HEK293 (cell line): ENCODE measurements around the gene AFF3.

ENCODE experiments used
- CTCF ChIP-seq: fragments of 450-650 bp; formaldehyde crosslinking; IDR thresholded peaks from 2 replicates; pipeline ENCODE4 v1.5.1; 2016; ENCODE audit warnings: missing biosample characterization, missing genetic modification characterization
- SETDB1 ChIP-seq: IDR thresholded peaks from one replicate; pipeline ENCODE4 v1.6.1; 2017; ENCODE audit warnings: mild to moderate bottlenecking, low read length, moderate library complexity, mixed read lengths; ENCODE audit not compliant: insufficient read length
- ZNF121 ChIP-seq: fragments of 450-650 bp; formaldehyde crosslinking; IDR thresholded peaks from 2 replicates; pipeline ENCODE4 v1.5.1; 2016; ENCODE audit warnings: missing biosample characterization, missing genetic modification characterization
- ZNF138 ChIP-seq: fragments of 450-650 bp; formaldehyde crosslinking; IDR thresholded peaks from 2 replicates; pipeline ENCODE4 v1.5.1; 2016; ENCODE audit warnings: missing biosample characterization, missing genetic modification characterization, borderline replicate concordance
- ZNF169 ChIP-seq: fragments of 450-650 bp; formaldehyde crosslinking; IDR thresholded peaks from 2 replicates; pipeline ENCODE4 v1.5.1; 2016; ENCODE audit warnings: missing biosample characterization, missing genetic modification characterization
- ZNF18 ChIP-seq: fragments of 450-650 bp; formaldehyde crosslinking; IDR thresholded peaks from 2 replicates; pipeline ENCODE4 v1.5.1; 2016; ENCODE audit warnings: missing biosample characterization, missing genetic modification characterization
- ZNF48 ChIP-seq: fragments of 450-650 bp; formaldehyde crosslinking; IDR thresholded peaks from 2 replicates; pipeline ENCODE4 v1.5.1; 2016; ENCODE audit warnings: missing biosample characterization, missing genetic modification characterization
- ZNF510 ChIP-seq: fragments of 450-650 bp; formaldehyde crosslinking; IDR thresholded peaks from 2 replicates; pipeline ENCODE4 v1.5.1; 2018; ENCODE audit warnings: mild to moderate bottlenecking, missing genetic modification characterization, missing biosample characterization; ENCODE audit not compliant: insufficient replicate concordance
- ZNF513 ChIP-seq: fragments of 450-650 bp; IDR thresholded peaks from 2 replicates; pipeline ENCODE4 v1.5.1; 2018; ENCODE audit warnings: missing biosample characterization, missing genetic modification characterization
- ZNF544 ChIP-seq: fragments of 450-650 bp; formaldehyde crosslinking; IDR thresholded peaks from 2 replicates; pipeline ENCODE4 v1.5.0; 2017; ENCODE audit warnings: missing biosample characterization, missing genetic modification characterization
- ZNF837 ChIP-seq: fragments of 450-650 bp; formaldehyde crosslinking; IDR thresholded peaks from 2 replicates; pipeline ENCODE4 v1.5.1; 2016; ENCODE audit warnings: missing biosample characterization, missing genetic modification characterization

GRCh38 chr2:100140582-100140981 is 1.8 kb downstream of the AFF3 start:
- no peak for TF ChIP-seq ZNF513 (tag by site-specific recombination)
- no peak for TF ChIP-seq CTCF (tag by site-specific recombination)
- TF ChIP-seq ZNF138 (tag by site-specific recombination), result no peak
- no peak for TF ChIP-seq SETDB1
- TF ChIP-seq ZNF837, result no peak
- TF ChIP-seq ZNF121 (tag by site-specific recombination), result no peak
- TF ChIP-seq ZNF169 (tag by site-specific recombination), result no peak
- TF ChIP-seq ZNF544, result no peak
- TF ChIP-seq ZNF18 (tag by site-specific recombination), result no peak
- no peak for TF ChIP-seq ZNF48 (tag by site-specific recombination)
- TF ChIP-seq ZNF510 (tag by site-specific recombination), result no peak
